GM18870 (cell line): Measurements from ENCODE around the gene LDHD.
"Not testable (repeated sequence)": the region's sequence is repeated elsewhere in the genome, so short reads cannot be mapped to it uniquely, and the experiment has no call there.

Source experiments
- ATAC-seq: cut with Tn5 transposase; IDR thresholded peaks from one replicate; pipeline ENCODE4 v1.9.1; 2021; ENCODE audit warnings: moderate library complexity; ENCODE audit not compliant: unreplicated experiment

LDHD gene

GRCh38 chr16:75100603-75100990 is 16.0 kb downstream of the LDHD start:
- no peak for ATAC-seq

- no peak for ATAC-seq
Measured at GRCh38 chr16:75099738-75100602, 16.6 kb downstream of the LDHD start.

GRCh38 chr16:75099075-75099667 is 17.4 kb downstream of the LDHD start:
- ATAC-seq: no peak

DNA sequence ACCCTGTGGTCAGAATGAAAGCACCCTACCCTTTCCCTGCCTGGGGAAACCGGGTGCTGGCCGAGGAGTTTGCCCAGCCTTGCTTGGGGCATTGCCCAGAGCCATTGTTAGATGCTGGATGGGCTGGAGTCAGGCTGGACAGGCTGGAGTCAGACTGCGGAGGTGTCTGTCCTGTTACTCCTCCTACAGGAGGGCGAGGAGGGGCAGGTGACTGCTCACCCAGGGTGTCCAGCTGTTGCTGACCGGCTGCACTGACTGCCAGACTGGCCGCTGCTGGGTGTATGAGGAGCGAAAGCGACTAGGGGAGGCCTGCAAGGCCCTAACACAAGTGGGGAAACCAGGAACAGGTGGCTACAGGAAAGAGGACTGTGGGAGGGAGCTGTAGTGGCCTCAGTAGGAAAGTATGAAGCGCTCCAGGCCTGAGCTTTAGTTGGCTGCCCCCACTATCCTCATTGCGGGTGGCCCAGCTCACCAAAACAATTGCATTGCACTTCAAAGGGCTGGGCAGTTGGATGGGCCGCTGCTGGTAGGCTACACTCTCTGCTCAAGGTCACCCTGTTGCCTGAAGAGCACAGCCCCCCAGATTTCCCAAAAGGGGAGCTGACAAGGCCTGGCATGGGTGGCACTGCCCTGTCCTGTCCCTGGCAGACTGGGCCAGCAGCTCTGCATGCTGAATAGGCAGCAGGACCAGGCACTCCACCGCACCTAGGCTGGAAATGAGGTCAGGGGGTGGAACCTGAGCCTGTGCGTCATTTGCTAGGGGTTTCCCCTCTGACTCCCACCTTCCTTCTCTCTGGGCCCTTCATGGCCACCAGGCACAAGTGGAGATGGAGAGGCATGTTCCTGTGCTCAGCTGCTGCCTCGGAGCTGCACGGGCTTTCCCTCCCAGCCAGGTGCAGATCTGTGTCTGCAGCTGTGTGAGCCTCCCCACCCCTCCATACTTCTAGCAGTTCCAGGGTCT is 18.4 kb downstream of the LDHD start:
- ATAC-seq: peak; percentile 68

DNA sequence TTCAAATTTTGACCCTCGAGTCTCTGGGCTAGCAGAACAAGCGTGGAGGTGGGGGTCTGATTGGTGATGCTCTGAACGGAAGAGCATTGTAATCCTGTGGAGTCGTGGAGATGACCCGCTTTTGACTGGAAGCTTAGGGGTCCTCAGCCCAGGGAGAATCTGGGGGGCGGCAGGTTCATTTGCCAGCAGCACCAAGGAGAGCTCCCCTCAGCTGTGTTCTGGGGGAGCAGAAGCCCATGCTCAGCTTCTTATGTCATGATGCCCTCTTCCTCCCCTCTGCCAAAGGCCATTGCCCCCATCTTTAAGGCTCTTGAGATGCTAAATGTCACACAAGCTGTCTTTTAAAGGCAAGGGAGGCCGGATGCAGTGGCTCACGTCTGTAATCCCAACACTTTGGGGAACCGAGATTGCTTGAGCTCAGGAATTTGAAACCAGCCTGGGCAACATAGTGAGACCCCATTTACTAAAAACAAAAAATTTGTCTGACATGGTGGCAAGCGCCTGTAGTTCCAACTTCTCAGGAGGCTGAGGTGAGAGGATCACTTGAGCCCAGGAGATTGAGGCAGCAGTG is 19.3 kb downstream of the LDHD start:
- ATAC-seq: no peak

DNA sequence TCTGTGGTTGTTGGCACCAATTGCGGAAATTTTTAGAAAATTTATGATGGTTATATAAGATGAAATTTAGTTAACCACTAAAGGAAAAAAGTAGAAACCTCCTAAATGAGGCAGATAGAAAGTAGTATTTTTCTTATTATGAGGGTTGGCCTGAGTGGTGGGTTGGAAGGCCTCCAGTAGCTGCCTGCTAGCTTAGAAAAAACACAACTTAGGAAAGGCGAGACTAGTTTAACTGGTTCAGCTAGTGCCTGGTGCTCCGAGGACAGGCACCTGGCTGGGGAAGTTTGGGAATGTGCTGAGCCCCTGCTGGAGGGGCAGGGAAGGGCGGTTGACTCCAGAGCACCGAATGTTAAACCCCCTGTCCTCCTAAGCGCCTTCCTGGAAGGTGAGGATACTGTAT is 19.9 kb downstream of the LDHD start:
- ATAC-seq: no peak

- ATAC-seq: no peak
Measured at GRCh38 chr16:75095204-75095621, 21.4 kb downstream of the LDHD start.

DNA sequence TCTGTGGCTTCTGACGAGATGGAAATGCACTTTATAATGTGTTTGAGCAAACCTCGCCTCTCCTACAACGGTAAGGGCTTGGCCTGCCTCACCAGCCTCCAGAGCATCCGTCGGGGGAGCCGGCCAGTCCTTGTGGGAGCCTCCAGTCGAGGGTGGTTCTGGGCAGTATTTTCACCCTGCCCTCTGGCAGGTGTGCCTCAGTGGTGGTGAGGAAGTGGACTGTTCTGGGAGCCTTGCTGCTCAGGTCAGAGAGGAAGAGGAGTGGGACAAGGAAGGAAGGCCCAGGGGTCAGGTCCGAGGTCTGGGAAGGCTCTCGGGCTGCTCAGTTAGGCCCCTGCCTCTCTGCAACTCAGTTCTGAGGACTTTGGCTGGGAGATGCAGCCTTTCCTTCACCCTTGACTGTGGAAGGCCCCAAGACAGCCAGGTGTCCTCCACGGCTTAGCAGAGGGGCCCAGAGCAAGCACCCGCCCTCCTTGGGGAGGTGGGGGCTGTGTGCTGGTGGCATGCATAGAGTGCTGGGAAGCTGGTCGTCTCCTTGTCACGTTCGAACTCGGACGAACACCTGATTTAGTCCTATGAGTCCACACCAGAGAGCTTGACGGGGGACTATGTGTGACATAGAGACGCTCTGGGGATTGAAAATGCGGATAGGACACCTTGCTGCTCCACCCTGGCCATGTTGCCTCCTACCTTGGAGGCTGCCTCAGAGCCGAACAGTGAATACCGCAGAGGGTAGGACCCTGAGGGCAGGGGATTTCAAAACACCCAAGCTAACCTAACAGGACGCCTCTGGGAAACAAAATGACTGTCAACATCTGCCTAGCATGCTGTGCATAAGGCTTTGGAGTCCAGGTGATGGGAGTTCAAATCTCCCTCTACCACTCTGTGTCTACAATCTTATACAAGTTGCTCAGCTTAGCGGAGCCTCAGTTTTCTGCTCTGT is 22.7 kb downstream of the LDHD start:
- no peak for ATAC-seq

- no peak for ATAC-seq
Measured at GRCh38 chr16:75092777-75093176, 23.8 kb downstream of the LDHD start.

DNA sequence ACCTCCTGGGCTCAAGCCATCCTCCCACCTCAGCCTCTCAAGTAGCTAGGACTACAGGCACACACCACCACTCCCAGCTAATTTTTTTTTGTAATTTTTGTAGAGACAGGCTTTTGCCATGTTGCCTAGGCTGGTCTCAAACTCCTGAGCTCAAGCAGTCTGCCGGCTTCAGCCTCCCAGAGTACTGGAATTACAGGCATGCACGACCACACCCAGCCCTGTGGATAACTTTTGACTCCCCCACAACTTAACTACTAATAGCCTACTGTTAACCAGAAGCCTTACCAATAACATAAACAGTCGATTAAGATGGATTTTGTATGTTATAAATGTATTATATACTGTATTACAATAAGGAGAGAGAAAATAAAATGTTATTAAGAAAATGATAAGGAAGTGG is 25.0 kb downstream of the LDHD start:
- not testable (repeated sequence) for ATAC-seq

GRCh38 chr16:75090899-75091298 is 25.7 kb downstream of the LDHD start:
- ATAC-seq: not testable (repeated sequence)

DNA sequence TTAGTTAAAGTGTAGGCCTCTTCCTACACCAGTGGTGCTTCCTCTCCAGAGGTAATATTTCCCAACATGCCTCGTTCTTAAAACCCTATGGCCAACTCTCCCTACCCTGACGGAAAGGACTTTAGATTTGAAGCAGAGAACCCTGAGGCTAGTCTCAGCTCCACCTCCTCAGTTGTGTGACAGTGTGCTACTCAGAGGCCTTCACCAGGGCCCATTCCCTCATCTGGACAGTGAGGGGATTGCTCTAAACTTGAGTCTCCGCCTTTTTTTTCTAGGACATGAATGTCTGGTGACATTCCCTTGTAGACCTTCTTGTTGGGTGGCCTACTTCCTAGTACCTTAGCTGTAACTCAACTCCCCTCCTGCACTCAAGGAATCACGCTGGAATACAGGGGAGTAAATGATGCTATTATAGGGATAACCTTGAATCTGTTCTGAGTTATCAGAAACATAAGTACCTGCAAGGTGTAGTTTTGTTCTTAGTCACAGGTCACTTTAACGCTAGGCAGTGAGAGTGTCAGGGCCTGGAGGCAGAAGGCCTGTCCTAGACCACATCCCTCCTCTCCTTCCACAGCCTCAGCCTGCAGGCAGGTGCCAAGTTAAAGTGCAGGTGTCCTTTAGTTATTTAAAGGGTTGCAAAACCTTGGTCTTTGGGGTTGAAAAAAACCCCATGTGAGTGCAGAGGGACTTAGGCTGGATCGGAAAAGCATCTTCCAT is 26.9 kb downstream of the LDHD start:
- ATAC-seq: no peak

GRCh38 chr16:75088934-75089333 is 27.6 kb downstream of the LDHD start:
- ATAC-seq: no peak

DNA sequence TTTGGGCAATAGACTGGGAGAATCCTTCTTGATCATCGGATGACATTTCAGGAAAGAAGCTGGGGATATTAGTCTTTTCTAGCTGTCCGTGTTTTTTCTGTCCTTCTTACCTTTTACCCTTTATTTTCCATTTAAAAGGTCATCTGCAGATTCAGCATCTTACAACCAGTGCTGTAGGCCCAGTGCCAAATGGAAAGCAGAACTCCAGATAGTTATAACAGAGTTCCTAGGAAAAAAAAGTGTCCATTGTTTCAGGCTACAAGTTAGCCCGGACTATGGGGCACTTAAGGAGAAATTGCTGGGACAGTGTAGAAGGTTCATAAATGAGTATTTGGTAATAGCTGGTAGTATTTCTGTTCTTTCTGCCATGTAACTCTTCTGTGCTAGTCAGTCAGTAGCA is 28.4 kb downstream of the LDHD start:
- no peak for ATAC-seq

GRCh38 chr16:75087375-75087979 is 29.1 kb downstream of the LDHD start:
- no peak for ATAC-seq

DNA sequence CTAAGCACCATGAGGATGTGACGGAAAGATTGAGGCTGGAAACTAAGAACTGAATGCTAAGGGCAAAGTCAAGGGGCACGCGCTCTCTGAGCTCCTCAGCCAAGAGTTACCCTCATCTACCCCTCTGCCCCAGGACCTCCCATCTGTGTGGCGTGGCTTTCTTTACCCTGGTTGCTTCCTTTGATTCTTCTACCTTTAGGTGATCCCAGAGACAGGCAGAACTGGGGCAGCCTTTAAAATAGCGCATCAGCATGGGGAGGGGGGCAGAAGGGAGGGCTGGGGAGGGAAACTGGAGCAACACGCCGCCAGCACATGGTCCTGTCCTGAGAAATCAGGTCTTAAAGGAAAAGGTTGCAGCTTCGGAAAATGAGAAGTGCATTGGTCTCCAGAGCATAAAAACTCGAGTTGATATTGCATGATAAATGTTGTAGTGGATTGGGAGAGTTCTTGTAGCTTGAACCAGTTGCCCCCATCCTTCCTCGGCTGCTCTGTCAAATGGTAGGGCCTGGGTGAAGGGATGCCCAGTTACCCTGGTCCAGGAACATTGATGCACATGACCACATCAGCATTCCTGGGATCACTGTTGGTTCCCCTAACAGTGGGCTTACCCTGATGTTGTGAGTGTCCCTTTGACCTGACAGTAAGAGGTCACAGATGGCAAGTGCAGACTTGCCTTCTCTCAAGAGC is 29.7 kb downstream of the LDHD start:
- ATAC-seq: no peak

GRCh38 chr16:75086281-75086680 is 30.3 kb downstream of the LDHD start:
- no peak for ATAC-seq

DNA sequence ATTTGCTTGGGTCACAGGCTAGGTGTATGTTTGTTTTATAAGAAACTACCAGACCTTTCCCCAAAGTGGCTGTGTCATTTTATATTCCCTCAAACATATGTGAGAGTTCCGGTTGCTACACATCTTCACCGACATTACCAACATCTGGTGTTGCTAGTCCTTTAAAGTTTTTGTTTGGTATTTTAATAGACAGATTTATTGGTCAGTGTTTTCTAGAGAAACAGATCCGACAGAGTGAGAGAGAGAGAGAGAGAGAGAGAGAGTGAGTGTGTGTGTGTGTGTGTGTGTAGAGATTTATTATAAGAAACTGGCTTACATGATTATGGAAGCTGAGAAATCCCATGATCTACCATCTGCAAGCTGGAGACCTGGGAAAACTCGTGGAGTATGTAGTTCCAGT is 31.0 kb downstream of the LDHD start:
- no peak for ATAC-seq
